Right atrium auricular region (tissue), 2 donors: ENCODE data around the gene VPS9D1. TPM values are rescaled to one million over a fixed set of nuclear protein-coding genes. Genes with fewer than 3 reads are reported as not detected.
A peak's percentile ranks its signal among the peaks of the same experiment; 100 is the strongest.
"Not testable (repeated sequence)": the region's sequence is repeated elsewhere in the genome, so short reads cannot be mapped to it uniquely, and the experiment has no call there.

ENCODE experiments used
- DNase-seq: peaks from one replicate; pipeline ENCODE4 v3.0.0-alpha.2; 2019; ENCODE audit warnings: low spot score
- H3K27ac ChIP-seq, 2 donors: fragments of 200-600 bp; sonication (generic); 1 replicate in 1 of 2; 2 replicates in 1 of 2; pipeline ENCODE4 v1.5.1; 2016 to 2019
- H3K27me3 ChIP-seq, 2 donors: fragments of 200-600 bp; sonication (generic); one replicate each; pipeline versions ENCODE4 v1.5.1 to v1.6.0; 2017 to 2019
- H3K36me3 ChIP-seq: fragments of 200-600 bp; sonication (generic); one replicate; pipeline ENCODE4 v1.5.1; 2016
- H3K4me1 ChIP-seq, 2 donors: fragments of 200-600 bp; sonication (generic); one replicate each; pipeline versions ENCODE4 v1.5.1 to v1.6.0; 2017 to 2019
- H3K4me3 ChIP-seq, 2 donors: fragments of 200-600 bp; sonication (generic); 1 replicate in 1 of 2; 2 replicates in 1 of 2; pipeline ENCODE4 v1.5.1; 2017 to 2019; ENCODE audit warnings: mild to moderate bottlenecking in 1 of 2, moderate library complexity in 1 of 2
- H3K9me3 ChIP-seq, 2 donors: fragments of 200-600 bp; sonication (generic); one replicate each; pipeline ENCODE4 v1.5.1; 2019
- CTCF ChIP-seq, 2 donors: fragments of 200-600 bp; sonication (generic); IDR thresholded peaks; one replicate each; pipeline ENCODE4 v1.5.1; 2019; ENCODE audit warnings: antibody characterized with exemption in 2 of 2
- total RNA-seq, 2 donors: library from RNA; depleted of rRNA; stranded (reverse); fragments of >200 nt; gene quantifications; one replicate each; pipeline ENCODE4 v1.1.0, GENCODE V29; 2016

Gene VPS9D1
- total RNA-seq, 2 donors from 2014 or later: 7.3 to 11.3 TPM

GRCh38 chr16:89700100-89700648, 20.5 kb downstream of the VPS9D1 start:
- H3K4me1 ChIP-seq: peaks cover 0 to 26% of the 10 kb centered on the region in 2 donors
- H3K4me3 ChIP-seq: peak overlapping the region; percentile 72 to 74
- H3K27ac ChIP-seq: peak overlapping the region; percentile 86
- H3K36me3 ChIP-seq: no peaks in the 10 kb centered on the region
- TF ChIP-seq CTCF (IDR thresholded peaks at IDR 0.05): peak; percentile 47 to 68
- H3K27me3 ChIP-seq: no peaks in the 10 kb centered on the region
- peak; percentile 99 for DNase-seq
- H3K9me3 ChIP-seq: no peaks in the 10 kb centered on the region

- not testable (repeated sequence) for H3K27me3 ChIP-seq, H3K9me3 ChIP-seq, H3K36me3 ChIP-seq, DNase-seq
- H3K4me3 ChIP-seq: peak overlapping the region; percentile 11 to 74
- peaks cover 0 to 26% of the 10 kb centered on the region in 2 donors for H3K4me1 ChIP-seq
- peak overlapping the region; percentile 86 for H3K27ac ChIP-seq
Measured at GRCh38 chr16:89699629-89700099, 21.0 kb downstream of the VPS9D1 start.

GRCh38 chr16:89698717-89699116, 22.0 kb downstream of the VPS9D1 start:
- not testable (repeated sequence) for H3K27ac ChIP-seq, DNase-seq, H3K27me3 ChIP-seq, H3K4me3 ChIP-seq, H3K9me3 ChIP-seq, H3K36me3 ChIP-seq
- peaks cover 0 to 26% of the 10 kb centered on the region in 2 donors for H3K4me1 ChIP-seq

- peaks cover 12% of the 10 kb centered on the region for H3K36me3 ChIP-seq
- H3K9me3 ChIP-seq: no peaks in the 10 kb centered on the region
- no peak overlapping the region for H3K4me3 ChIP-seq
- H3K4me1 ChIP-seq: peaks cover 0 to 26% of the 10 kb centered on the region in 2 donors
- no peaks in the 10 kb centered on the region for H3K27me3 ChIP-seq
- H3K27ac ChIP-seq: no peak overlapping the region
- DNase-seq: no peak
- TF ChIP-seq CTCF (IDR thresholded peaks at IDR 0.05): no peak
Measured at GRCh38 chr16:89697616-89698331, 22.9 kb downstream of the VPS9D1 start.

GRCh38 chr16:89697161-89697615, 23.5 kb downstream of the VPS9D1 start:
- no peaks in the 10 kb centered on the region for H3K27me3 ChIP-seq
- H3K9me3 ChIP-seq: no peaks in the 10 kb centered on the region
- peaks cover 12% of the 10 kb centered on the region for H3K36me3 ChIP-seq
- H3K27ac ChIP-seq: no peak overlapping the region
- H3K4me3 ChIP-seq: no peak overlapping the region
- no peak for TF ChIP-seq CTCF (IDR thresholded peaks at IDR 0.05)
- peaks cover 0 to 24% of the 10 kb centered on the region in 2 donors for H3K4me1 ChIP-seq
- DNase-seq: no peak

GRCh38 chr16:89696670-89697128, 24.0 kb downstream of the VPS9D1 start:
- no peak for TF ChIP-seq CTCF (IDR thresholded peaks at IDR 0.05)
- Histone ChIP-seq H3K27ac (no peak overlapping the region), H3K9me3 (no peaks in the 10 kb centered on the region), H3K36me3 (peaks cover 16% of the 10 kb centered on the region), H3K4me3 (no peak overlapping the region), H3K27me3 (no peaks in the 10 kb centered on the region), H3K4me1 (peaks cover 0 to 19% of the 10 kb centered on the region in 2 donors)
- DNase-seq: no peak
